Mucosa of rectum (tissue), 2 donors: ENCODE data around the gene TGFBR1.
"Not testable (repeated sequence)": the region's sequence is repeated elsewhere in the genome, so short reads cannot be mapped to it uniquely, and the experiment has no call there.

Source experiments
- H3K27ac ChIP-seq, 2 donors: one replicate each; pipeline ENCODE4 v1.7.0; 2013; ENCODE audit warnings: inconsistent platforms in 2 of 2, low read depth in 2 of 2, low read length in 2 of 2
- H3K27me3 ChIP-seq, 2 donors: one replicate each; pipeline ENCODE4 v1.7.0; 2013; ENCODE audit warnings: low read length in 2 of 2; ENCODE audit not compliant: control insufficient read depth in 2 of 2, insufficient read depth in 2 of 2
- H3K36me3 ChIP-seq, 2 donors: one replicate each; pipeline ENCODE4 v1.7.0; 2013; ENCODE audit warnings: low read length in 2 of 2; ENCODE audit not compliant: control insufficient read depth in 2 of 2, insufficient read depth in 2 of 2
- H3K4me1 ChIP-seq, 2 donors: one replicate each; pipeline ENCODE4 v1.7.0; 2013; ENCODE audit warnings: low read length in 2 of 2, mild to moderate bottlenecking in 1 of 2; ENCODE audit not compliant: control insufficient read depth in 2 of 2, insufficient read depth in 2 of 2
- H3K4me3 ChIP-seq, 2 donors: one replicate each; pipeline ENCODE4 v1.7.0; 2013; ENCODE audit warnings: low read length in 2 of 2
- H3K9ac ChIP-seq, 2 donors: one replicate each; pipeline ENCODE4 v1.7.0; 2013; ENCODE audit warnings: low read length in 2 of 2, low read depth in 1 of 2, mild to moderate bottlenecking in 1 of 2
- H3K9me3 ChIP-seq, 2 donors: one replicate each; pipeline ENCODE4 v1.7.0; 2013; ENCODE audit warnings: low read length in 2 of 2; ENCODE audit not compliant: control insufficient read depth in 2 of 2
- donor health status: healthy.
- donor health status: Normal muscosa, but diverticular disease.

TGFBR1 gene

GRCh38 chr9:99093492-99093791 lies 11.5 kb upstream of the TGFBR1 start:
- no peaks in the 10 kb centered on the region for H3K4me1 ChIP-seq

GRCh38 chr9:99095565-99095964 lies 9.3 kb upstream of the TGFBR1 start:
- H3K27ac ChIP-seq = no peak overlapping the region
- H3K9me3 ChIP-seq = no peaks in the 10 kb centered on the region
- no peaks in the 10 kb centered on the region for H3K27me3 ChIP-seq
- H3K4me3 ChIP-seq = no peak overlapping the region
- H3K4me1 ChIP-seq = no peaks in the 10 kb centered on the region
- no peaks in the 10 kb centered on the region for H3K36me3 ChIP-seq
- H3K9ac ChIP-seq = no peak overlapping the region

More at GRCh38 chr9:99093492-99093791, 11.5 kb upstream of the TGFBR1 start:
- Histone ChIP-seq H3K9ac (no peak overlapping the region), H3K36me3 (no peaks in the 10 kb centered on the region), H3K27ac (no peak overlapping the region), H3K4me3 (no peak overlapping the region), H3K27me3 (no peaks in the 10 kb centered on the region), H3K9me3 (peaks cover 0 to 3% of the 10 kb centered on the region in 2 donors)

GRCh38 chr9:99096409-99096808 lies 8.5 kb upstream of the TGFBR1 start:
- H3K9me3 ChIP-seq = no peaks in the 10 kb centered on the region

GRCh38 chr9:99099806-99100585 lies 4.9 kb upstream of the TGFBR1 start:
- not testable (repeated sequence) for H3K9me3 ChIP-seq, H3K27ac ChIP-seq, H3K4me1 ChIP-seq, H3K36me3 ChIP-seq, H3K4me3 ChIP-seq, H3K9ac ChIP-seq, H3K27me3 ChIP-seq

More at GRCh38 chr9:99096409-99096808, 8.5 kb upstream of the TGFBR1 start:
- Histone ChIP-seq H3K27ac (no peak overlapping the region), H3K9ac (no peak overlapping the region), H3K4me1 (no peaks in the 10 kb centered on the region), H3K36me3 (no peaks in the 10 kb centered on the region), H3K27me3 (no peaks in the 10 kb centered on the region), H3K4me3 (no peak overlapping the region)

- H3K27me3 ChIP-seq = peaks cover 0 to 3% of the 10 kb centered on the region in 2 donors
- H3K36me3 ChIP-seq = no peaks in the 10 kb centered on the region
- H3K9ac ChIP-seq = no peak overlapping the region
- H3K4me1 ChIP-seq = peaks cover 4 to 8% of the 10 kb centered on the region in 2 donors
- no peak overlapping the region for H3K27ac ChIP-seq
- H3K4me3 ChIP-seq = no peak overlapping the region
- H3K9me3 ChIP-seq = no peaks in the 10 kb centered on the region
Observed at GRCh38 chr9:99101271-99101670, 3.6 kb upstream of the TGFBR1 start.

- Histone ChIP-seq H3K9ac (no peak overlapping the region), H3K27me3 (peaks cover 0 to 3% of the 10 kb centered on the region in 2 donors), H3K4me3 (no peak overlapping the region), H3K9me3 (no peaks in the 10 kb centered on the region), H3K27ac (no peak overlapping the region), H3K36me3 (no peaks in the 10 kb centered on the region), H3K4me1 (peaks cover 4 to 9% of the 10 kb centered on the region in 2 donors)
Observed at GRCh38 chr9:99101812-99102211, 3.1 kb upstream of the TGFBR1 start.

GRCh38 chr9:99103054-99103895 lies 1.6 kb upstream of the TGFBR1 start:
- peaks cover 0 to 3% of the 10 kb centered on the region in 2 donors for H3K27me3 ChIP-seq
- no peaks in the 10 kb centered on the region for H3K9me3 ChIP-seq
- H3K36me3 ChIP-seq = no peaks in the 10 kb centered on the region
- peak overlapping the region; percentile 36 to 76 for H3K9ac ChIP-seq
- H3K4me3 ChIP-seq = no peak overlapping the region
- peaks cover 4 to 11% of the 10 kb centered on the region in 2 donors for H3K4me1 ChIP-seq
- H3K27ac ChIP-seq = peak overlapping the region in 1 of 2 donors; percentile 26

GRCh38 chr9:99103901-99104458 lies 933 bp upstream of the TGFBR1 start:
- H3K4me3 ChIP-seq = peak overlapping the region; percentile 60 to 79
- H3K4me1 ChIP-seq = peaks cover 4 to 11% of the 10 kb centered on the region in 2 donors
- peak overlapping the region; percentile 73 to 83 for H3K27ac ChIP-seq
- H3K27me3 ChIP-seq = peaks cover 0 to 3% of the 10 kb centered on the region in 2 donors
- H3K9ac ChIP-seq = peak overlapping the region; percentile 60 to 76
- H3K9me3 ChIP-seq = no peaks in the 10 kb centered on the region
- no peaks in the 10 kb centered on the region for H3K36me3 ChIP-seq

GRCh38 chr9:99105152-99106043 lies 485 bp downstream of the TGFBR1 start:
- Histone ChIP-seq H3K4me1 (peaks cover 4 to 11% of the 10 kb centered on the region in 2 donors), H3K27ac (peak overlapping the region; percentile 81 to 86), H3K9me3 (no peaks in the 10 kb centered on the region), H3K4me3 (peak overlapping the region; percentile 60 to 74), H3K36me3 (no peaks in the 10 kb centered on the region), H3K27me3 (peaks cover 0 to 3% of the 10 kb centered on the region in 2 donors), H3K9ac (peak overlapping the region; percentile 66 to 75)
